Kidney epithelial cell (primary cell): Measurements from ENCODE around the gene ZNF326. TPM values are rescaled to one million over a fixed set of nuclear protein-coding genes. Genes with fewer than 3 reads are reported as not detected.

Experiments
- DNase-seq: peaks from one replicate; pipeline ENCODE4 v3.0.0-alpha.2; 2010; ENCODE audit warnings: low read depth
- H3K27me3 ChIP-seq: 2 replicates; pipeline ENCODE4 v1.6.0; 2011; ENCODE audit warnings: low read length; ENCODE audit not compliant: control insufficient read depth, insufficient read depth
- H3K36me3 ChIP-seq: 2 replicates; pipeline ENCODE4 v1.5.1; 2011; ENCODE audit warnings: low read length; ENCODE audit not compliant: control insufficient read depth, insufficient read depth
- H3K4me3 ChIP-seq: 2 replicates; pipeline ENCODE4 v1.5.1; 2011; ENCODE audit warnings: low read depth, mild to moderate bottlenecking, control low read depth, low read length
- CTCF ChIP-seq: IDR thresholded peaks from 2 replicates; pipeline ENCODE4 v1.5.1; 2011; ENCODE audit warnings: mild to moderate bottlenecking, moderate library complexity, low read length, control low read depth, inconsistent platforms; ENCODE audit not compliant: insufficient read depth, poor library complexity, severe bottlenecking
- total RNA-seq: library from RNA; depleted of rRNA; stranded (reverse); fragments of >200 nt; gene quantifications from 2 replicates; pipeline ENCODE4 v1.2.3, GENCODE V29; 2015

ZNF326 gene
- total RNA-seq, 1 donor from 2014 or later, result 9.5 TPM

- no peak for TF ChIP-seq CTCF
- Histone ChIP-seq H3K27me3 (no peaks in the 10 kb centered on the region), H3K36me3 (no peaks in the 10 kb centered on the region), H3K4me3 (no peak overlapping the region)
- DNase-seq, result no peak
Observed at GRCh38 chr1:89998306-89998705, 3.4 kb downstream of the ZNF326 start.

GRCh38 chr1:89999208-89999607 lies 4.3 kb downstream of the ZNF326 start:
- no peak overlapping the region for H3K4me3 ChIP-seq
- no peak for TF ChIP-seq CTCF
- no peaks in the 10 kb centered on the region for H3K27me3 ChIP-seq
- H3K36me3 ChIP-seq, result no peaks in the 10 kb centered on the region
- no peak for DNase-seq

GRCh38 chr1:89999628-90000027 lies 4.7 kb downstream of the ZNF326 start:
- H3K4me3 ChIP-seq, result no peak overlapping the region
- H3K36me3 ChIP-seq, result no peaks in the 10 kb centered on the region
- no peak for TF ChIP-seq CTCF
- H3K27me3 ChIP-seq, result no peaks in the 10 kb centered on the region
- DNase-seq, result no peak

GRCh38 chr1:90000934-90001676 lies 6.2 kb downstream of the ZNF326 start:
- Histone ChIP-seq H3K4me3 (no peak overlapping the region), H3K36me3 (no peaks in the 10 kb centered on the region), H3K27me3 (no peaks in the 10 kb centered on the region)
- TF ChIP-seq CTCF, result no peak
- no peak for DNase-seq

GRCh38 chr1:90007979-90008404 lies 13.1 kb downstream of the ZNF326 start:
- H3K36me3 ChIP-seq, result no peaks in the 10 kb centered on the region
- DNase-seq, result no peak
- H3K4me3 ChIP-seq, result no peak overlapping the region

More at GRCh38 chr1:90007979-90008404, 13.1 kb downstream of the ZNF326 start:
- no peak for TF ChIP-seq CTCF
- no peaks in the 10 kb centered on the region for H3K27me3 ChIP-seq
